Fibroblast of villous mesenchyme (primary cell): ENCODE data around the gene ABHD5. TPM values are rescaled to one million over a fixed set of nuclear protein-coding genes. Genes with fewer than 3 reads are reported as not detected.

Experiments used
- DNase-seq: peaks from one replicate; pipeline ENCODE4 v3.0.0-alpha.2; 2010; ENCODE audit warnings: low read depth
- H3K4me3 ChIP-seq: 2 replicates; pipeline ENCODE4 v1.5.1; 2011; ENCODE audit warnings: low read depth, mild to moderate bottlenecking, low read length
- total RNA-seq: library from RNA; depleted of rRNA; stranded (reverse); fragments of >200 nt; gene quantifications from 2 replicates; pipeline ENCODE4 v1.2.3, GENCODE V29; 2012
- TF ChIP-seq, protein P1 (sequence below): IDR thresholded peaks from 2 replicates; pipeline ENCODE4 v1.5.1; 2012; ENCODE audit warnings: low read depth, mild to moderate bottlenecking, low read length; ENCODE audit not compliant: insufficient read depth

Gene ABHD5
- total RNA-seq, 1 donor: 25.9 TPM

DNA sequence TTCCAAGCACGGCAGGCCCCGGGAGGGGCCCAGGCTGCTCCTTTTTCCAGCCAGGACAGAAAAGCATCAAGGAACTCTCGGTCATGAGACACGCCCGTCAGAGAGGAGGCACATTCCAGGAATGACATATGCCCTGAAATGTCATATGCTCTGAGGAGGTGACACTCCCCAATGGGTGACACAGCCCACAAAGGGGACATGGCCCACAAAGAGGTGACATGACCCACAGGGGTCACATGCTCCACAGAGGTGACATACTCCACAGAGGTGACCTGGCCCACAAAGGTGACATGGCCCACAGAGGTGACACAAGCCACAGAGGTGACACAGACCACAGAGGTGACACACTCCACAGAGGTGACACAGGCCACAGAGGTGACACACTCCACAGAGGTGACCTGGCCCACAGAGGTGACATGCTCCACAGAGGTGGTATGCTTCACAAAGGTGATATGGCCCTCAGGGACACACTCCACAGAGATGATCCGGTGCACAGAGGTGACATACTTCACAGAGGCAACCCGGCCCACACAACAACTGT lies 79.2 kb downstream of the ABHD5 start:
- H3K4me3 ChIP-seq: peak overlapping the region; percentile 47
- TF ChIP-seq, protein P1, sequence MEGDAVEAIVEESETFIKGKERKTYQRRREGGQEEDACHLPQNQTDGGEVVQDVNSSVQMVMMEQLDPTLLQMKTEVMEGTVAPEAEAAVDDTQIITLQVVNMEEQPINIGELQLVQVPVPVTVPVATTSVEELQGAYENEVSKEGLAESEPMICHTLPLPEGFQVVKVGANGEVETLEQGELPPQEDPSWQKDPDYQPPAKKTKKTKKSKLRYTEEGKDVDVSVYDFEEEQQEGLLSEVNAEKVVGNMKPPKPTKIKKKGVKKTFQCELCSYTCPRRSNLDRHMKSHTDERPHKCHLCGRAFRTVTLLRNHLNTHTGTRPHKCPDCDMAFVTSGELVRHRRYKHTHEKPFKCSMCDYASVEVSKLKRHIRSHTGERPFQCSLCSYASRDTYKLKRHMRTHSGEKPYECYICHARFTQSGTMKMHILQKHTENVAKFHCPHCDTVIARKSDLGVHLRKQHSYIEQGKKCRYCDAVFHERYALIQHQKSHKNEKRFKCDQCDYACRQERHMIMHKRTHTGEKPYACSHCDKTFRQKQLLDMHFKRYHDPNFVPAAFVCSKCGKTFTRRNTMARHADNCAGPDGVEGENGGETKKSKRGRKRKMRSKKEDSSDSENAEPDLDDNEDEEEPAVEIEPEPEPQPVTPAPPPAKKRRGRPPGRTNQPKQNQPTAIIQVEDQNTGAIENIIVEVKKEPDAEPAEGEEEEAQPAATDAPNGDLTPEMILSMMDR: no peak
- no peak for DNase-seq

DNA sequence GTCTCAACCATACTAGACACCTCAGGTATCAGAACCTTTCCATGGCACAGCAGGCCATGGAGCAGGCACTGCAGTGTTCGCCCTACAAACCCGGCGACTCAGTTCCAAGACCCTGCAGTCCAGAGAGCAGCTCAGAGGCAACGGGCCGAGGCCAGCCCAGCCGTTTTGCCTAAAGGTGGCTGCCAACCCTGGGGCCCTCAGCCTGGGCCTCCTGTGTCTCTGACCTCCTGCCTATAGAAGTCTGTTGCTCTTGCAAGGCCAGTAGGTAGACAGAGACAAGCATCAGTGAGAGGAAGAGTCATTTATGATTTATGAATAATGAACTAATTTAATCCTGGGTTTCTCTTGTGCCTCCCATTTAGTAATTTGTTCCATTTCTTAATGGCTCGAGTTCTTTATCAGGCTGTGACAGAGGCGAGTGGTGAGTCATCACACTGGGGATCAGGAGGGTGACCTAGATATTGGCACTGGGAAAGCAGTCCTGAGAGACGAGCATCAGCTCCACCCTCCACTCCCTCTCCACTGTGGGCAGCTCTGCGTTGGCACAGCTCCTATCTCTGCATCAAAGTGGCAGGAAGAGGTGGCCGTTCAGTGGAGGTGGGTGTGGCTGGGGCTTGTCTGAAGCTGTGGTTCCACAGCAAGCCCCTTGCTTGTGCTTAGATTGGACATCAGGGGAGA lies 79.8 kb downstream of the ABHD5 start:
- H3K4me3 ChIP-seq: no peak overlapping the region
- TF ChIP-seq, protein P1: no peak
- peak; percentile 48 for DNase-seq

DNA sequence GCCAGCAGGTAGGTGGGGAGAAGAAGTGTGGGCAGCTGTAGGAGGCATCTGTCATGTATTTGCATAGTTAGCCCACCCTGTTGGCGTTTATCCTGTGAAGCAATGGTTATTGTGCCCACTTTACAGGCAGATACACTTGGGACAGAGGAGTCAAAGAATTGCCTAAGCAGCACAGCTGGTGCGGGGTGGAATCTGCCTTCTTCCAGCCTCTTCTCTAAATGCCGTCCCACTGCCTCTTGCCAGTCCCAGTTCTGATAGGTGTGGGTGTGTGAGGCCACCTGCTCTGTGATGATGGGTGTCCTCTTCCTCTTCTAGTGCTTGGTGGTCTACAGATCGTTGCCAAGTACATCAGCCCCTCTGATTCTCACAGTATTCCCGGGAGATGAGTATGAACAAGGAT lies 80.9 kb downstream of the ABHD5 start:
- DNase-seq: no peak
- no peak overlapping the region for H3K4me3 ChIP-seq
- TF ChIP-seq, protein P1: no peak

DNA sequence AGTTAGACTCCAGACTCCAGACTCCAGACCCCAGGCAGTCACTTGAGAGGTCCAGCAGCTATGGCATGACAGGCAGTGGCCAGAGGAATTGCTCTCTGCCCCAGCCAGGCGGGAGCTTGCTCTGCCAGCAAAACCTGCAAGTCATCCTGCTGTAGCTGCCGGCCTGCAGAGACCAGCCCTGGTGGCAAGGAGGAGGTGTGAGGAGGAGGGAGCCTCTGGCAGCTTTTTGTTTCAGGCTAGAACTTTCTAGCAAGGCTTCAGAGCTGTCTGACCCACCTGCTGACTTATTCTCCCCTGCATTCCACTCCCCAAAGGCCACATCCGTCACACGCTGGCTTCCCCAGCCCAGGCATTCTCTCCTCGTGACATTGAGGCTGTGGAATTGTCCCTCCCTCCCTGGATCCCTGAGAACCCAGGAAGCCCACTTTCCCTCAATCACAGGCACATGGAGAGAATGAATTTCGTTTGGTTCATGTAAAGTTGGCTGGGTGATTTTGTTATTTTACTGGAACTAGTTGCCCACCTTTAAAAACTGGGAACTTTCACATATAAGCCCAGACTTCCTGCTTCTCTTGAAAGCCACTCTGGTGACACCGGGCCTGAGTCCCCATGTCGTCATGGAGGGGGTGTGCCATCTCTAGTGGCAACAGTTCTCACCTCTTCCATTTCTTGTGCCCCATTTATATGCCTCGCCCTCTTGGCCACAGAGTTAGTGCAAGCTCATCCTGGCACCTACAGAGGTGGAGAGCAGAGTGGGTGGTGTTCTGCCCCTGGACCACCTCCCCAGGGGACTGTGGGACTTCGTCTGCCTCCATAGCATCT lies 82.7 kb downstream of the ABHD5 start:
- TF ChIP-seq, protein P1: no peak
- DNase-seq: no peak

DNA sequence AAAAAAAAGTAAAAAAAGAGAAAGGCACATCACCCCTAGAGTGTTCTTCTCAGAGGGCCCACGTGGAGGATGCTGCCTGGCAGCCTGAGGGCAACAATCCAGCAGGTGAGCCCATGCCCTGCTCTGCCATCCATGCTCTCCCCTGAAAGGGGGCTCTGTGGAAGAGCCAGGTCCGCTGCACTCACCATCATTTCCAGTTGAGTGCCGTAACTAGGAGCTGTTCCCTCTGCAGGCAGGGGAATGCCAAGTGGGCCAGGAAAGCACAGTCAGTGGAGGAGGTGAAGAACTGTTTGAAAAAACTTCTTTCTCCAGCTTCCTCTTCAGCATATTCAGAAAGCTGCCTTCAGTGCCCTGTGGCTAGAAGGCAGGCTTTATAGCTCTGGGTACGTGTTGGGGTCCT lies 84.1 kb downstream of the ABHD5 start:
- no peak overlapping the region for H3K4me3 ChIP-seq
- DNase-seq: no peak
- TF ChIP-seq, protein P1: no peak

More for the DNA sequence above, 82.7 kb downstream of the ABHD5 start:
- H3K4me3 ChIP-seq: no peak overlapping the region

DNA sequence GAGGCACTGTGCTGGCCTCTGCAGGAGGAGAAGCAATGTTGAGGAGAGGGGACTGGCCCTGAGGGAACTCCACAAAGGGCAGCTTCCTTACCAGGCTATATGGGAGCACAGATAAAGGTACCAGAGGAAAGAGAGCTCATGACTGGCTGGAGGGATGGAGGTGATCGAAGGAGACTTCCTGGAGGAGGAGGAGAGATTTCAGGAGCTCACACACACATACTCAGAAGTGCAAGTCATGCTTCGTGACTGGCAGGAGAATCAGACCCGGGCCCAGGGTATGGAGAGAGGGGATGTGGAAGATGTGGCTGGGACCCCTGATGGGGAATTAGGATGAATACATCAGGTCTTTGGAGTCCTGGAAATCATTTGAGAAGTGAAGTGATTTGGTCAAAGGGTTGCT lies 85.4 kb downstream of the ABHD5 start:
- TF ChIP-seq, protein P1: no peak
- no peak overlapping the region for H3K4me3 ChIP-seq
- DNase-seq: no peak
